Ishikawa (cell line): ENCODE measurements around the gene SPINT2.
A peak's percentile ranks its signal among the peaks of the same experiment; 100 is the strongest.

Experiments used
- CEBPB ChIP-seq: IDR thresholded peaks from 2 replicates; pipeline ENCODE4 v1.6.1; 2012
- CREB1 ChIP-seq: IDR thresholded peaks from 2 replicates; pipeline ENCODE4 v1.6.1; 2012; ENCODE audit warnings: low read depth
- EGR1 ChIP-seq: IDR thresholded peaks from 2 replicates; pipeline ENCODE4 v1.6.1; 2012
- EP300 ChIP-seq: IDR thresholded peaks from 2 replicates; pipeline ENCODE4 v1.6.1; 2012; ENCODE audit warnings: borderline replicate concordance
- FOXM1 ChIP-seq: IDR thresholded peaks from 2 replicates; pipeline ENCODE4 v1.6.1; 2012; ENCODE audit warnings: low read depth, borderline replicate concordance
- MAX ChIP-seq: IDR thresholded peaks from 2 replicates; pipeline ENCODE4 v1.6.1; 2012
- NFIC ChIP-seq: IDR thresholded peaks from 2 replicates; pipeline ENCODE4 v1.6.1; 2012
- RAD21 ChIP-seq: IDR thresholded peaks from 2 replicates; pipeline ENCODE4 v1.6.1; 2012; ENCODE audit warnings: low read depth
- REST ChIP-seq: IDR thresholded peaks from 2 replicates; pipeline ENCODE4 v1.6.1; 2012; ENCODE audit warnings: low read depth, mild to moderate bottlenecking
- TAF1 ChIP-seq: IDR thresholded peaks from 2 replicates; pipeline ENCODE4 v1.6.1; 2012; ENCODE audit warnings: low read depth, mild to moderate bottlenecking
- TCF12 ChIP-seq: IDR thresholded peaks from 2 replicates; pipeline ENCODE4 v1.6.1; 2012; ENCODE audit warnings: low read depth
- TEAD4 ChIP-seq: IDR thresholded peaks from 2 replicates; pipeline ENCODE4 v1.6.1; 2012
- USF1 ChIP-seq: IDR thresholded peaks from 2 replicates; pipeline ENCODE4 v1.6.1; 2012
- YY1 ChIP-seq: IDR thresholded peaks from 2 replicates; pipeline ENCODE4 v1.6.1; 2012; ENCODE audit warnings: low read depth
- ZBTB7A ChIP-seq: IDR thresholded peaks from 2 replicates; pipeline ENCODE4 v1.6.1; 2012; ENCODE audit warnings: low read depth

Gene SPINT2

GRCh38 chr19:38298821-38299680 is 34.7 kb downstream of the SPINT2 start:
- no peak for TF ChIP-seq CEBPB
- TF ChIP-seq REST = no peak
- TF ChIP-seq RAD21 = no peak
- TF ChIP-seq TAF1 = no peak
- TF ChIP-seq NFIC = no peak

- TF ChIP-seq TAF1 (no peak; the same call in 1 of the 2 replicates), EGR1 (no peak), NFIC (no peak), ZBTB7A (peak; percentile 60; the same call in 1 of the 2 replicates), TEAD4 (peak; percentile 70), EP300 (peak; percentile 54; the same call in 1 of the 2 replicates), FOXM1 (no peak), REST (no peak), MAX (peak; percentile 33; the same call in 1 of the 2 replicates), RAD21 (no peak), TCF12 (peak; percentile 60), YY1 (peak; percentile 40; the same call in 1 of the 2 replicates), CEBPB (no peak), USF1 (peak; percentile 43; the same call in 1 of the 2 replicates)
Observed at GRCh38 chr19:38303517-38304351, 39.4 kb downstream of the SPINT2 start, which contains the start of gene C19orf33. C19orf33 (plus strand) TSS chr19:38304251; CDS start chr19:38304262, 11 bp downstream.

GRCh38 chr19:38304352-38304865 is 40.0 kb downstream of the SPINT2 start:
- TF ChIP-seq TCF12 = peak; percentile 14; the same call in 1 of the 2 replicates
- no peak for TF ChIP-seq TAF1

GRCh38 chr19:38304866-38305429 is 40.6 kb downstream of the SPINT2 start:
- no peak for TF ChIP-seq CEBPB
- peak; percentile 73; the same call in 1 of the 2 replicates for TF ChIP-seq TCF12
- no peak for TF ChIP-seq REST
- peak; percentile 77 for TF ChIP-seq NFIC
- no peak for TF ChIP-seq RAD21
- TF ChIP-seq EGR1 = no peak
- TF ChIP-seq MAX = peak; percentile 79
- TF ChIP-seq FOXM1 = no peak; the same call in 1 of the 2 replicates
- no peak; the same call in 1 of the 2 replicates for TF ChIP-seq TAF1
- TF ChIP-seq TEAD4 = no peak
- TF ChIP-seq CREB1 = no peak
- 0 out of 2 replicates have a peak, but pooled peaks have one; percentile 10 for TF ChIP-seq ZBTB7A
- 0 out of 2 replicates have a peak, but pooled peaks have one; percentile 23 for TF ChIP-seq YY1
- 0 out of 2 replicates have a peak, but pooled peaks have one; percentile 9 for TF ChIP-seq USF1
- TF ChIP-seq EP300 = peak; percentile 51; the same call in 1 of the 2 replicates
